ENCODE results near the gene HSD17B10. TPM values are rescaled to one million over a fixed set of nuclear protein-coding genes. Genes with fewer than 3 reads are reported as not detected.

HSD17B10 gene
- total RNA-seq, 1 donor from 2014 or later: 158 TPM

DNA sequence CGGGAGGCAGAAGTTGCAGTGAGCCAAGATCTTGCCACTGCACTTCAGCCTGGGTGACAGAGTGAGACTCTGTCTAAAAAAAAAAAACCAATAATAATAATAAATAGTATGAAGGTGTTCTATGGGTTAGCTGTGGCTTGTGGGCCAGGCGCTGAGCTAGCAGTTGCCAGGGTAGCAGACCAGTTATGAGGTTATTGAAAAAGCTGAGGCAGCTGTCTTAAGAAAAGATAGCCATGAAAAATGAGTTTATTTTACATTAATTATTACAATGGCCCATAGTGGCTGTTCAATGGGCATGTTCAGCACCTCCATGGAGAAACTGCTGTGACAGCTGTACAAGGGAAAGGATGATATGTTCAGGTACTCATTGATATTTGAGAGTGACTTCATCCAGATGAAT lies 13.3 kb upstream of the HSD17B10 start:
- H3K4me1 Mint-ChIP-seq (ENCODE audit: low read depth): no peaks in the 10 kb centered on the region
- no peak for DNase-seq (ENCODE audit: low spot score)
- no peaks in the 10 kb centered on the region for H3K27me3 Mint-ChIP-seq (ENCODE audit: insufficient read depth)
- intact Hi-C loops (cut with micrococcal nuclease): loop anchor here (2.0 kb wide), 1 partner anchor 69 kb away; no protein-coding TSS in a partner anchor
- no peak overlapping the region for H3K4me3 Mint-ChIP-seq
- no peak overlapping the region for H3K27ac Mint-ChIP-seq
- H3K36me3 Mint-ChIP-seq (ENCODE audit: low read depth): no peaks in the 10 kb centered on the region
- no peaks in the 10 kb centered on the region for H3K9me3 Mint-ChIP-seq

DNA sequence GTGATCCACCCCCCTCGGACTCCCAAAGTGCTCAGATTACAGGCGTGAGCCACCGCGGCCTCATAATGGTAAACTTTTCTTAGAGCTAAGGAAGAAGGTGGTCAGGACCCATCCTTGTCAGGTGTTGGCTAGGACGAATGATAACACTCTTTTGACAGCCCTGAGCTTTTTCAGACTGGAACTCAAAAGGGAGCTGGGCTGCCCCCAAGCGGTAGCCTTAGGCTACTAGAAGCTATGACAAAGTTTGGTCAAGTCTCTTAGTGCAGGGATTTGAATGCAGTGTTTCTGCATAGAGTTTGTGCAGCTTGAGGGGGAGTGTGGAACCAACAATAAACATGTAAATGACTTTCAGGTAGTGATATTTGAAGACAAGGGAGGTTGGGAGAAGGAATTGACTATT lies 11.8 kb upstream of the HSD17B10 start:
- H3K4me3 Mint-ChIP-seq: no peak overlapping the region
- H3K27me3 Mint-ChIP-seq (ENCODE audit: insufficient read depth): no peaks in the 10 kb centered on the region
- no peaks in the 10 kb centered on the region for H3K9me3 Mint-ChIP-seq
- no peak for DNase-seq (ENCODE audit: low spot score)
- no peaks in the 10 kb centered on the region for H3K36me3 Mint-ChIP-seq (ENCODE audit: low read depth)
- no peaks in the 10 kb centered on the region for H3K4me1 Mint-ChIP-seq (ENCODE audit: low read depth)
- H3K27ac Mint-ChIP-seq: no peak overlapping the region
- intact Hi-C loops (cut with micrococcal nuclease): loop anchor here (1.0 to 2.0 kb wide), 4 partner anchors 36 to 133 kb away; no protein-coding TSS in a partner anchor

DNA sequence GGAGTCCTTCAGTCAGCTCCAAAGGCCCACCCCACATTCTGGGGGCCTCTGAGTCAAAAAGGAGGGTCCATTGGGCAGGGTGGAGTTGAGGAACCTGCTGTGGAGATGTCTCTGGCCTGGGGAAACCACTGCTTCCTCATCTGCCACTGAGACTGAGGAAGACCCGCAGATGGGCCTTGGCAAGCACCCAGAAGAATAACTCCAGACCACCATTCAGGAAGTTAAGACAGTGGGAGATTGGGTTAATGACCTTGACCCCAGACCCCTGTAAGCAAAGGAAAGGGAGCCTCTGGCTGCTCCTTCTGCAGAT lies 8.1 kb upstream of the HSD17B10 start:
- intact Hi-C loops (cut with micrococcal nuclease): loop anchor here (5.0 kb wide), 1 partner anchor 215 kb away; the partner anchor contains the start of gene KDM5C
- Mint-ChIP-seq H3K27ac (no peak overlapping the region), H3K4me3 (peak overlapping the region; percentile 80), H3K4me1 (ENCODE audit: low read depth) (peaks cover 20% of the 10 kb centered on the region), H3K36me3 (ENCODE audit: low read depth) (no peaks in the 10 kb centered on the region), H3K27me3 (ENCODE audit: insufficient read depth) (peaks cover 2% of the 10 kb centered on the region), H3K9me3 (no peaks in the 10 kb centered on the region)
- DNase-seq (ENCODE audit: low spot score): no peak

DNA sequence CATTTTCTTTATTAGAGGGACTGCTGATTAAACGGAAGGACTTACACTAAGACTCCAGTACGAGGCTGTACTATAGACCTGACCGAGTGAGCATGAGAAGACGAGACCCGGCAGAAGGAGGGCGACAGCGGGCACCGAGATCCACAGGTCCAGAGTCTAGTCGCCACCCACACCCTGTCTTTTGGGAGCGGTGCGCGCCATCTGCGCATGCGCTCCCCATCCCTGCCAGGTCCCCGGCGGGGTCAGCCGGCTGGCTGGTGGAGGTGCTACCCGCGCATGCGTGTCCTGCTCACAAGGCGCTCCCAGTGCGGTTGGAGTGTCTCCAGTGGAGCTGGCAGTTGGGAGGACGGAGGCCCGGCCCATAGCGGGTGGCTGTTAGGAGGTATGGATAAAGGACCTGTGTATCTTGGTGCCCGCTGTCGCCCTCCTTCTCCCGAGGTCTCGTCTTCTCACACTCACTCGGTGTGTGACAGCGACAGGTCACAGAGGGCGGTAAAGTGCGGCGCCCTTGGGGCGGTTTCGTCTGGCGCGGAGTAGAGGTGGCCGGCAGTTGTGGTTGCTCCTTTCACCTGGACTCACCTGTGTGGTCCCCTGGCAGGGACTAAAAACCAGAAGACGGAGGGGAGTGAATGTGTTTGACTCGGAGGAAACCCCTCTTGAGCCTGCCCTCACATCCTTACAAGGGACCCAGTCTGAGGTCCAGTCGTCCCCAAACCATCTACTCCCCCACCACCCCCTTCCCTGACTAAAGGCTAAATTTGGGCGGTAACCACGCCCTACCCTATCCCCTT lies 7.6 kb upstream of the HSD17B10 start:
- H3K9me3 Mint-ChIP-seq: no peaks in the 10 kb centered on the region
- peak; percentile 74 for DNase-seq (ENCODE audit: low spot score)
- peak overlapping the region; percentile 80 for H3K4me3 Mint-ChIP-seq
- peaks cover 20% of the 10 kb centered on the region for H3K4me1 Mint-ChIP-seq (ENCODE audit: low read depth)
- no peaks in the 10 kb centered on the region for H3K36me3 Mint-ChIP-seq (ENCODE audit: low read depth)
- H3K27me3 Mint-ChIP-seq (ENCODE audit: insufficient read depth): peaks cover 2% of the 10 kb centered on the region
- H3K27ac Mint-ChIP-seq: peak overlapping the region; percentile 72
- intact Hi-C loops (cut with micrococcal nuclease): loop anchor here (2.0 to 5.0 kb wide), 2 partner anchors 214 to 1719 kb away; partner anchors contain the start of gene KDM5C

DNA sequence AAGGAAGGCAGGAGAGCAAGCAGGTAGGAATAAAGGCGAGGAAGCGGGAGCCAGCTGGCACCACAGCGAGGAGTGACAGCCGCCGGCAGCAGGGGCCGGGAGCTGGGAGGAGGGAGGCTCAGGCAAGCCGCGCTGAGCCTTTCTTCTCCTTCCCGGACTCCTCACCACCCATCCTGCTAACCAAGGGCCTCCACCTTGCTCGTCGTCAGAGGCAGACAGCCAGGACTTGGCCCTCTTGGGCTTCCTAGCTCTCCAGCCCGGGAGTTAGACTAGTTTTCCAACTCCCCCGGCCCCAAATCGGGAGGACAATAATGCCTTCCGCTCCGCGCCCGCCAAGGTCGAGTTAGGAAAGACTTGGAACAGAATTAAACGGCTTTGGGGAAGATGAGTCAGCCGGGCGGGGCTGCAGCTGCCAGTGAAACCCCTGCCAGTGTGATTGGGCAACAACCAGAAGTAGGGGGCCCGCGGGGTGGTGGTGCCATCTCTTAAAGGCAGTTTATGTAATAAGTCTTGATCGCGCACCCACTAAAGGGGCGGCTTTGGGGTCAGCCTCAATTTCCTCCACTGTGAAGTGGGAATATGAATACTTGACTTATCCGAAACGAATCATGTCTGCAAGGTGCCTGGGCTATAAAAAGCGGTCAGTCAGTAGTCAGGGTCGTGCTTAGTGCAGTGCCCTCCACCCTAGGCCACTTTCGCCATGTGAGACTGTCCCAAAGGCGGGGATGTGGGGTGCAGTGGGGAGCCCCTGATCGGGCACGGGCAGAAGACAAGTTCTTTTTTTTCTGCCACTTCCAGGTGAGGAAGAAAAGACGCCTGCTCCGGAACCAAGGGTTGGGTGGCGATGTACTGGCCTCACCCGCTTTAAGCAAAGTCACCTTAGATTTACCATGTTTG lies 6.7 kb upstream of the HSD17B10 start:
- no peaks in the 10 kb centered on the region for H3K9me3 Mint-ChIP-seq
- H3K27ac Mint-ChIP-seq: peak overlapping the region; percentile 72
- H3K4me3 Mint-ChIP-seq: peak overlapping the region; percentile 80
- no peaks in the 10 kb centered on the region for H3K36me3 Mint-ChIP-seq (ENCODE audit: low read depth)
- no peak for DNase-seq (ENCODE audit: low spot score)
- intact Hi-C loops (cut with micrococcal nuclease): loop anchor here (2.0 to 5.0 kb wide), 2 partner anchors 214 to 1720 kb away; partner anchors contain the start of gene KDM5C
- peaks cover 20% of the 10 kb centered on the region for H3K4me1 Mint-ChIP-seq (ENCODE audit: low read depth)
- H3K27me3 Mint-ChIP-seq (ENCODE audit: insufficient read depth): peaks cover 2% of the 10 kb centered on the region

DNA sequence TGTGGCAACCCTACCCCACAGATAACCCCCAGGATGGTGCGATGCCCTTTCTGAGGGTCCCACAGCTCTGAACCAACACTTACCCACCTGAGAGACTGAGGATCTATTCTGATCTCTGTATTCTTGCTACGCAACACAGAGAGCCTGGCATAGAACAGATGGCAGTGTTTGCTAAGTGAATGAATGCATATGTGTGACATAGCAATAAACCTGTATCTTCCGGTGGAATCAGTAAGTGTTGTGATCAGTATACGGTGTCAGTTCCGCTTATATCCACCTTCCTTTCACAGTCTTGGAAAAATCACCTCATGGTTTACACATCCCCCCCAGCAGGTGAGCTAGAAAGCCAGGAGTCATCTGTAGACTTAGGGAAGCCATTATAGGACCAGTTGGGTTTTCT lies 5.9 kb upstream of the HSD17B10 start:
- Mint-ChIP-seq H3K4me3 (peak overlapping the region; percentile 52), H3K4me1 (ENCODE audit: low read depth) (peaks cover 21% of the 10 kb centered on the region)
- intact Hi-C loops (cut with micrococcal nuclease): loop anchor here (2.0 to 5.0 kb wide), 2 partner anchors 213 to 1721 kb away; partner anchors contain the start of gene KDM5C

DNA sequence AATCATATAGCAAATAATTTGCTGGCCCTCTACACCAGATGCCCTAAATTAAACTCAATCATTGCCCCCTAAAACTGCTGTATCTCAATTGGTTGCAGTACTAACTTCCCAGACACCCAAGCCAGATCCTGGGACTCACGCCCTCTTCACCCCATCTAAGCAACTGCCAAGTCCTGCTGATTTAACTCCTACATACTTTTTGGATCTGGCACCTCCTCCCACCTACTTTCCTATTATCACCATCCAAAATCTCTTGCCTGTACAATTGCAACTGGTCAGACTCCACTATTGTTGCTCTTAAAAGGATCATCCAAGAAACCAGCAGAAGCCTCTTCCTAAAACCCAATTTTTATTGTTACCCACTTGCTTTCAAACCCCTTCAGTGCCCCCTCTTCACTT lies 4.7 kb upstream of the HSD17B10 start:
- Mint-ChIP-seq H3K4me3 (no peak overlapping the region), H3K27me3 (ENCODE audit: insufficient read depth) (peaks cover 2% of the 10 kb centered on the region), H3K4me1 (ENCODE audit: low read depth) (peaks cover 32% of the 10 kb centered on the region), H3K9me3 (no peaks in the 10 kb centered on the region), H3K36me3 (ENCODE audit: low read depth) (peaks cover 2% of the 10 kb centered on the region), H3K27ac (no peak overlapping the region)
- intact Hi-C loops (cut with micrococcal nuclease): no loop called here
- DNase-seq (ENCODE audit: low spot score): no peak

More for the DNA sequence above, 5.9 kb upstream of the HSD17B10 start:
- Mint-ChIP-seq H3K27me3 (ENCODE audit: insufficient read depth) (peaks cover 2% of the 10 kb centered on the region), H3K9me3 (no peaks in the 10 kb centered on the region), H3K36me3 (ENCODE audit: low read depth) (no peaks in the 10 kb centered on the region), H3K27ac (no peak overlapping the region)
- DNase-seq (ENCODE audit: low spot score): no peak

DNA sequence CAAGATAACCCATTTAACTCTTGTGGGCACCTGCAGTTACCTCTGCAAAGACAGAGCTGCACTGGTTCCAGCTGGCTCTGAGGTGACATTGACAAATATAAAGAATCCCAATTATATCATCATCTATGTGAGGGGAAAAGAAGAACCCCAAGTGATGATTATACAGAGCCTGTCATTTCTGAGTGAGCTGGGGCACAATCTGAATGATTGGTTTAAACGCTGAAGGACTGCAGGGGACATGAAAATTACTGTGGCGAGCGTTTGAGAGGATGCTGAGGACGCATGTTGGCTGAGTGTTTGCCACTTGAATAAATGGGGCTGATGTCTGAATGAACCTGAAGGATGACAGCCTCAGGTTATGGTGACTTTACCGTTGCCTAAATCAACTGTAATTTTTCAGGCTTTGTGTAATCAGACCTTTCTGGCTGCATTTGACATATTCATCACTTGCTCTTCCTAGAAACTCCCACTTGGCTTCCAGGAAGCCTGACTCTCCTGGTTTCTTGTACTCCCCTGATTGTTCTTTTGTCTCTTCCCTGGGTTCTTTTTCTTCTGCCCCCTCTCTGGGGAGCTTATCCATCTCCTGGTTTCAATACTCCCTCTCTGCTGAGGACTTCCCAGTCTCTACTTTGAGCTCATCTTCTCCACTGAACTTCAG lies 4.1 kb upstream of the HSD17B10 start:
- intact Hi-C loops (cut with micrococcal nuclease): no loop called here
- H3K4me1 Mint-ChIP-seq (ENCODE audit: low read depth): peaks cover 32% of the 10 kb centered on the region
- no peaks in the 10 kb centered on the region for H3K9me3 Mint-ChIP-seq
- no peak for DNase-seq (ENCODE audit: low spot score)
- H3K4me3 Mint-ChIP-seq: no peak overlapping the region
- H3K36me3 Mint-ChIP-seq (ENCODE audit: low read depth): peaks cover 2% of the 10 kb centered on the region
- H3K27me3 Mint-ChIP-seq (ENCODE audit: insufficient read depth): peaks cover 2% of the 10 kb centered on the region
- no peak overlapping the region for H3K27ac Mint-ChIP-seq

DNA sequence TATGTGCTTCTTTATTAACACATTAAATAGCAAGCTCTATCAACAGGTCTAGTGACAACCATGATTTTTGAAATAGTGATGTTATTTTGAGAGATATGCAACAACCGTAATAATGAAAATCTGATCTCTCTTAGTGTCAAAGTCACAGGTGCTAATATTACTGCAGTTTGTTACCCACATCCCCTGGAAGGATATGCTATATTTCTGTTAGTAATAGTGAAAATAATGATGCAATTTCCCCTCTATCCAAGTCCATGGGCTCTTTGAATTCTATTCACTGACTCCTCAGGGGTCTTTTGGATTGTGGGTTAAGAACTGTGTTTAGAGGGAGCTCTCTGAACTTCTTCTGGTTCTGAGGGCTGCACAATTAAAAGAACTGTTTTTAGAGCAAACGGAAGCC lies 3.0 kb upstream of the HSD17B10 start:
- intact Hi-C loops (cut with micrococcal nuclease): no loop called here
- peaks cover 2% of the 10 kb centered on the region for H3K27me3 Mint-ChIP-seq (ENCODE audit: insufficient read depth)
- H3K36me3 Mint-ChIP-seq (ENCODE audit: low read depth): peaks cover 3% of the 10 kb centered on the region
- no peak overlapping the region for H3K4me3 Mint-ChIP-seq
- H3K27ac Mint-ChIP-seq: no peak overlapping the region
- H3K9me3 Mint-ChIP-seq: no peaks in the 10 kb centered on the region
- peaks cover 32% of the 10 kb centered on the region for H3K4me1 Mint-ChIP-seq (ENCODE audit: low read depth)
- DNase-seq (ENCODE audit: low spot score): no peak

DNA sequence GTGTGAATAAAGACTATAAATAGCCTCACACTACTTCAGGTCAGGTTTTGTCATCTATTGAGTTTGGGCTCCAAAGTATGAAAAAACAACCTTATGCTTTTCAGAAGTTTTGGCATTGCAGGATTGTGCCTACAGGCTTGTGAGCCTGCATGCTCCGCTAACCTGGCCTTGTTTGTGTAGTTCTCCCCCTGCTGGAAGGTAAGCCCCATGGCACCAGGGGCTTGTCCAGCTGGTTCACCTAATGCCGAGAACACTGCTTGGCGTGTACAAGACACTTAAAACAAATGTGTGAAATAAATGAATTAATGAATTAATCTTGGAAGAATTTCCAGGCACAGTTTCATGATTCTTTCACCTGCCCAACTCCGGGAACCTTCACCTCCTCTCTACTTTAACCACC lies 1.8 kb upstream of the HSD17B10 start:
- Mint-ChIP-seq H3K36me3 (ENCODE audit: low read depth) (peaks cover 9% of the 10 kb centered on the region), H3K4me1 (ENCODE audit: low read depth) (peaks cover 32% of the 10 kb centered on the region), H3K4me3 (no peak overlapping the region), H3K9me3 (no peaks in the 10 kb centered on the region), H3K27me3 (ENCODE audit: insufficient read depth) (peaks cover 2% of the 10 kb centered on the region), H3K27ac (no peak overlapping the region)
- intact Hi-C loops (cut with micrococcal nuclease): loop anchor here (1.0 kb wide), 1 partner anchor 123 kb away; no protein-coding TSS in a partner anchor
- peak; percentile 44 for DNase-seq (ENCODE audit: low spot score)

DNA sequence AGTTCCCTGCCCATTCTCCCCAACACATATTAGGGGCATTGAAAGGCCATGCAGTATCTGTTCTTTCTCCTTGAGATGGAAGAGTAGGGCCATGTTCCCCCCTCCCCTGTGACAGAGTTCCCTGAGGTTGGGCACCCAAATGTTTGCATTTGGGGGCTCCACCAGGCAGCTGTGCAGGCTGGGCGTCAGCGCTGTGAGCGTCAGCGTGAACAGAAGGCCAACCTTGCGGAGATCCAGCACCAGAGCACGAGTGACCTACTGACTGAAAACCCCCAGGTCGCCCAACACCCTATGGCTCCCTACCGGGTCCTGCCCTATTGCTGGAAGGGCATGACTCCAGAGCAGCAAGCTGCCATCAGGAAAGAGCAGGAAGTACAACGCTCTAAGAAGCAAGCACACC lies 3.9 kb downstream of the HSD17B10 start:
- Mint-ChIP-seq H3K36me3 (ENCODE audit: low read depth) (peaks cover 15% of the 10 kb centered on the region), H3K27ac (peak overlapping the region; percentile 44), H3K4me1 (ENCODE audit: low read depth) (peaks cover 12% of the 10 kb centered on the region), H3K4me3 (no peak overlapping the region), H3K27me3 (ENCODE audit: insufficient read depth) (no peaks in the 10 kb centered on the region), H3K9me3 (no peaks in the 10 kb centered on the region)
- intact Hi-C loops (cut with micrococcal nuclease): no loop called here
- no peak for DNase-seq (ENCODE audit: low spot score)

DNA sequence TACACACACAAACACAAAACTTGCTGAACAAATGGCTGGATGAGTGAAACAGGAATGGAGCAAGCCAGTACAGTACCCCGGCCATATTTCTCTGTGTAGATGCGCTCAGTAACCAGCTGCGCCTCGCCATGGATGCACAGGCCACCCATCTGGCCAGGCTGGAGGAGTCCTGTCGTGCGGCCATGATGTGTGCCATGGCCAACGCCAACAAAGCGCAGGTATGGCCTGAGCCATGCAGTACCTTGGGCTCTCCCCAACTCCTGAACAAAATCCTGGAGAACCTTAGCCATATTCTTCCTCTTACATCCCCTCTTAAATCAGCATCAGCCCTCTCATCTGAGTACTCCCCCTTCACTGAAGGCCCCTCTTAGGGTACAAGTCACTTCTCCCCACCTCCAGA lies 4.4 kb downstream of the HSD17B10 start:
- no peak for DNase-seq (ENCODE audit: low spot score)
- Mint-ChIP-seq H3K4me1 (ENCODE audit: low read depth) (peaks cover 7% of the 10 kb centered on the region), H3K36me3 (ENCODE audit: low read depth) (peaks cover 15% of the 10 kb centered on the region), H3K4me3 (no peak overlapping the region), H3K9me3 (no peaks in the 10 kb centered on the region), H3K27ac (peak overlapping the region; percentile 44), H3K27me3 (ENCODE audit: insufficient read depth) (no peaks in the 10 kb centered on the region)
- intact Hi-C loops (cut with micrococcal nuclease): no loop called here
